Keratinocyte (primary cell): ENCODE data around the gene PSMB9. TPM values are rescaled to one million over a fixed set of nuclear protein-coding genes. Genes with fewer than 3 reads are reported as not detected.
A peak's percentile ranks its signal among the peaks of the same experiment; 100 is the strongest.

ENCODE experiments used
- DNase-seq: peaks from one replicate; pipeline ENCODE4 v3.0.0-alpha.2; 2011; ENCODE audit warnings: low read depth, missing footprints, low spot score
- FAIRE-seq: peaks from 2 replicates; lab custom pipeline; 2011; peaks lifted over from hg19 to GRCh38; lab: Jason Lieb, UNC
- H2AFZ ChIP-seq: 2 replicates; pipeline ENCODE4 v1.6.0; 2012; ENCODE audit warnings: low read length, control low read depth, inconsistent platforms; ENCODE audit not compliant: control insufficient read depth
- H3K27ac ChIP-seq: 2 replicates; pipeline ENCODE4 v1.5.1; 2011; ENCODE audit warnings: low read length; ENCODE audit not compliant: control insufficient read depth, insufficient read depth
- H3K27me3 ChIP-seq: 3 replicates; pipeline ENCODE4 v1.6.0; 2011; ENCODE audit warnings: low read length; ENCODE audit not compliant: control insufficient read depth, insufficient read depth; ENCODE audit errors: extremely low read depth
- H3K36me3 ChIP-seq, 2 experiments: 2 replicates in 1 of 2; 3 replicates in 1 of 2; pipeline ENCODE4 v1.5.1; 2011; ENCODE audit warnings: low read length in 2 of 2, mild to moderate bottlenecking in 1 of 2; ENCODE audit not compliant: control insufficient read depth in 2 of 2, insufficient read depth in 2 of 2; ENCODE audit errors: extremely low read depth in 1 of 2
- H3K4me1 ChIP-seq: 3 replicates; pipeline ENCODE4 v1.5.1; 2011; ENCODE audit warnings: low read length; ENCODE audit not compliant: control insufficient read depth, insufficient read depth; ENCODE audit errors: extremely low read depth
- H3K4me2 ChIP-seq: 3 replicates; pipeline ENCODE4 v1.6.0; 2011; ENCODE audit warnings: low read depth, low read length; ENCODE audit not compliant: control insufficient read depth, insufficient read depth; ENCODE audit errors: extremely low read depth
- H3K4me3 ChIP-seq, 3 experiments: fragments of 200-600 bp in 1 of 3; sonication (generic) in 1 of 3; 2 replicates in 2 of 3; 3 replicates in 1 of 3; pipeline ENCODE4 v1.5.1; 2011 to 2016; ENCODE audit warnings: low read length in 3 of 3, mild to moderate bottlenecking in 3 of 3, control low read depth in 2 of 3, inconsistent platforms in 1 of 3, low read depth in 1 of 3, mixed read lengths in 1 of 3, mixed run types in 1 of 3, moderate library complexity in 1 of 3; ENCODE audit not compliant: control insufficient read depth in 2 of 3, insufficient read depth in 2 of 3; ENCODE audit errors: extremely low read depth in 1 of 3
- H3K79me2 ChIP-seq: 2 replicates; pipeline ENCODE4 v1.6.0; 2012; ENCODE audit warnings: low read length; ENCODE audit not compliant: control insufficient read depth, insufficient read depth
- H3K9ac ChIP-seq: 3 replicates; pipeline ENCODE4 v1.6.0; 2011; ENCODE audit warnings: low read length; ENCODE audit not compliant: control insufficient read depth, insufficient read depth; ENCODE audit errors: extremely low read depth
- H3K9me1 ChIP-seq: 3 replicates; pipeline ENCODE4 v1.6.0; 2011; ENCODE audit warnings: low read length; ENCODE audit not compliant: control insufficient read depth, insufficient read depth; ENCODE audit errors: extremely low read depth
- H3K9me3 ChIP-seq: 2 replicates; pipeline ENCODE4 v1.5.1; 2012; ENCODE audit warnings: low read depth, low read length; ENCODE audit not compliant: control insufficient read depth
- H4K20me1 ChIP-seq: 3 replicates; pipeline ENCODE4 v1.6.0; 2011; ENCODE audit warnings: low read length; ENCODE audit not compliant: control insufficient read depth, insufficient read depth; ENCODE audit errors: extremely low read depth
- CTCF ChIP-seq, 3 experiments: IDR thresholded peaks in 1 of 3; conservative IDR thresholded peaks in 1 of 3; optimal IDR thresholded peaks in 1 of 3; 2 replicates in 2 of 3; 3 replicates in 1 of 3; pipeline versions ENCODE3 to v1.5.1; 2011; ENCODE audit warnings: low read length in 3 of 3, mild to moderate bottlenecking in 3 of 3, moderate library complexity in 2 of 3, control low read depth in 1 of 3, inconsistent platforms in 1 of 3; ENCODE audit not compliant: insufficient read depth in 2 of 3; ENCODE audit errors: extremely low read depth in 1 of 3
- EZH2 ChIP-seq: IDR thresholded peaks from one replicate; pipeline ENCODE4 v1.6.1; 2012; ENCODE audit warnings: inconsistent platforms, mild to moderate bottlenecking, low read length, moderate library complexity
- dilution Hi-C: fragments of 300-500 bp; cut with MboI; formaldehyde crosslinking; loops from one replicate; pipeline ENCODE4 v1.7.0; 2020; ENCODE audit warnings: low sequenced_read_pairs; ENCODE audit not compliant: extremely low pct_ligation_motif_present
- polyA plus RNA-seq, 5 experiments: library from polyadenylated mRNA; depleted of rRNA in 3 of 5; stranded (reverse) in 3 of 5; stranded (forward) in 1 of 5; unstranded in 1 of 5; fragments of >200 nt; gene quantifications; 1 replicate in 1 of 5; 2 replicates in 3 of 5; 3 replicates in 1 of 5; pipeline versions ENCODE4 v1.2.1 to v1.2.3, GENCODE V29; 2011 to 2012; ENCODE audit warnings: missing spikeins in 2 of 5, low read depth in 1 of 5, low replicate concordance in 1 of 5

PSMB9 gene
- polyA plus RNA-seq, 1 donor (not counting 4 experiments of a cell fraction or from before 2014, with no cell fraction given): 25.4 TPM

- DNase-seq: no peak
- no peaks in the 10 kb centered on the region for H3K36me3 ChIP-seq
- no peaks in the 10 kb centered on the region for H3K9me1 ChIP-seq
- H3K9me3 ChIP-seq: no peaks in the 10 kb centered on the region
- no peaks in the 10 kb centered on the region for H4K20me1 ChIP-seq
- no peak for FAIRE-seq
- H3K9ac ChIP-seq: no peak overlapping the region
- H3K4me2 ChIP-seq: no peak overlapping the region
- H2AFZ ChIP-seq: no peak overlapping the region
- TF ChIP-seq EZH2: no peak
- no peak for TF ChIP-seq CTCF (optimal IDR thresholded peaks at IDR 0.05 in 1 of 3, IDR thresholded peaks at IDR 0.05 in 1 of 3, conservative IDR thresholded peaks at IDR 0.05 in 1 of 3; ENCODE audit: extremely low read depth in 1 of 3, insufficient read depth in 2 of 3, low read length in 3 of 3)
- peaks cover 32% of the 10 kb centered on the region for H3K4me1 ChIP-seq
- no peak overlapping the region for H3K27ac ChIP-seq
- dilution Hi-C loops: no loop called here
- no peak overlapping the region for H3K4me3 ChIP-seq
- H3K27me3 ChIP-seq: no peaks in the 10 kb centered on the region
- H3K79me2 ChIP-seq: peaks cover 2% of the 10 kb centered on the region
Observed at GRCh38 chr6:32858194-32858593, 4.2 kb downstream of the PSMB9 start.

- Histone ChIP-seq H3K36me3 (no peaks in the 10 kb centered on the region), H3K4me1 (peaks cover 19% of the 10 kb centered on the region), H3K4me2 (peak overlapping the region; percentile 67), H3K27ac (peak overlapping the region; percentile 70), H3K79me2 (no peaks in the 10 kb centered on the region), H3K9me3 (no peaks in the 10 kb centered on the region), H2AFZ (no peak overlapping the region), H3K4me3 (peak overlapping the region in 1 of 3 experiments; percentile 7), H3K9ac (peak overlapping the region; percentile 52), H4K20me1 (no peaks in the 10 kb centered on the region), H3K9me1 (no peaks in the 10 kb centered on the region), H3K27me3 (no peaks in the 10 kb centered on the region)
- dilution Hi-C loops: no loop called here
- DNase-seq (no peak), FAIRE-seq (no peak)
- no peak for TF ChIP-seq EZH2
Observed at GRCh38 chr6:32860674-32861073, 6.7 kb downstream of the PSMB9 start.

GRCh38 chr6:32862725-32863124 is 8.7 kb downstream of the PSMB9 start:
- H3K4me1 ChIP-seq: peaks cover 14% of the 10 kb centered on the region
- H3K36me3 ChIP-seq: no peaks in the 10 kb centered on the region
- FAIRE-seq: no peak
- no peak overlapping the region for H2AFZ ChIP-seq
- dilution Hi-C loops: no loop called here
- H3K9me1 ChIP-seq: no peaks in the 10 kb centered on the region
- H3K27me3 ChIP-seq: no peaks in the 10 kb centered on the region
- H3K4me3 ChIP-seq: no peak overlapping the region
- DNase-seq: no peak
- H3K4me2 ChIP-seq: no peak overlapping the region
- no peaks in the 10 kb centered on the region for H4K20me1 ChIP-seq
- no peaks in the 10 kb centered on the region for H3K9me3 ChIP-seq
- H3K27ac ChIP-seq: no peak overlapping the region
- TF ChIP-seq CTCF (optimal IDR thresholded peaks at IDR 0.05 in 1 of 3, IDR thresholded peaks at IDR 0.05 in 1 of 3, conservative IDR thresholded peaks at IDR 0.05 in 1 of 3; ENCODE audit: extremely low read depth in 1 of 3, insufficient read depth in 2 of 3, low read length in 3 of 3): no peak
- TF ChIP-seq EZH2: no peak
- H3K79me2 ChIP-seq: no peaks in the 10 kb centered on the region
- H3K9ac ChIP-seq: no peak overlapping the region
